GM19395 (cell line): ENCODE measurements around the gene MAN1C1.
"Not testable (repeated sequence)": the region's sequence is repeated elsewhere in the genome, so short reads cannot be mapped to it uniquely, and the experiment has no call there.

ENCODE experiments used
- ATAC-seq: cut with Tn5 transposase; IDR thresholded peaks from one replicate; pipeline ENCODE4 v1.9.1; 2021; ENCODE audit warnings: mild to moderate bottlenecking, moderate library complexity; ENCODE audit not compliant: unreplicated experiment

MAN1C1 gene

GRCh38 chr1:25583519-25584370 is 32.8 kb upstream of the MAN1C1 start:
- no peak for ATAC-seq

GRCh38 chr1:25586181-25586588 is 30.4 kb upstream of the MAN1C1 start:
- ATAC-seq = no peak

DNA sequence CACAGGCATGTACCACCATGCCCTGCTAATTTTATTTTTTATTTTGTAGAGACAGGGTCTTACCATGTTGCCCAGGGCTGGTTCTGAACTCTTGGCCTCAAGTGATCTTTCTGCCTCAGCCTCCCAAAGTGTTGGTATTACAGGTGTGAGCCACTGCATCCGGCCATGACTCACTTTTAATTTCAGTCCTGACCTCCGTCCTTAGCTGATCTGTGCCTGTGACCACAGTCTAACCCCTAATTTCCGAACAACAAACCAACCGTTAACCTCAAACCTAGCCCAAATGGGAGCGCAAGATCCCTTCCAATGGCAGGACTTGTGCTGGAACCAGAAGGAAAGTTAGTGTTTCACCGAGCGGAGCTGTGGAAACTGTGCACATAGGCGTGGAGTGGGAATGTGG is 29.3 kb upstream of the MAN1C1 start:
- no peak for ATAC-seq

- not testable (repeated sequence) for ATAC-seq
Measured at GRCh38 chr1:25588224-25588623, 28.4 kb upstream of the MAN1C1 start.

- ATAC-seq = not testable (repeated sequence)
Measured at GRCh38 chr1:25588786-25589185, 27.8 kb upstream of the MAN1C1 start.

GRCh38 chr1:25590096-25590824 is 26.3 kb upstream of the MAN1C1 start:
- ATAC-seq = no peak

DNA sequence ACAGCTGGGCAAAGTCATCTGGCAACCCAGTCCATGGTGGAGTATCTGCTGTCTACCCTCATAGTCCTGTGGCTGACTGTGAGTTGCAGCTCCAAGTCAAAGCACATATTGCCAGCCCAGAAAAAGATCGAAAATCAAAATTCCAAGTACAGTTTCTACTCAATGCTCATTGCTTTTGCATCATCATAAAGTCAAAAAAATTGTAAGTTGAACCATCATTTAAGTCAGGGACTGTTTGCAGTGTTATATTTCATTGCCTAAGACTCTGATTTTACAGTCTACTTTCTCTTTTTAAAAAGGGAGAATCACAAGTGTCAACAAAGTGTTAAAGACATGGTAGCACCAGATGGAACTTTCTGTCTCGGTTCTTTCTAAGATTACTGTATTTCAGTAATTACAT is 22.7 kb upstream of the MAN1C1 start:
- ATAC-seq = no peak

DNA sequence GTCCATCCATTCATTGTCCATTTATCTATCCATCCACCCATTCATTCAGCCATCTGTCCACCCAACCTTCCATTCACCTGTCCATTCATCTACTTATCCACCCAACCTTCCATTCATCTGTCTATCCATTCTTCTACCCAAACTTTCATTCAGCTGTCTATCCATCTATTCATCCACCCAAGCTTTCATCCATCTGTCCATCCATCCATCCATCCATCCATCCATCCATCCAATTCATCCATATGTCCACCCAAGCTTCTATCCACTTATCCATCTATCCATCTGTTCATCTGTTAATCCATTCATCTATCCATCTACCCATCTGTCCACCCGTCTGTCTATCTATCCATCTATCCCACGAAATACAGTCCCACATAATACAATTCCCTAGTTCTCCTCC is 21.6 kb upstream of the MAN1C1 start:
- ATAC-seq = no peak

DNA sequence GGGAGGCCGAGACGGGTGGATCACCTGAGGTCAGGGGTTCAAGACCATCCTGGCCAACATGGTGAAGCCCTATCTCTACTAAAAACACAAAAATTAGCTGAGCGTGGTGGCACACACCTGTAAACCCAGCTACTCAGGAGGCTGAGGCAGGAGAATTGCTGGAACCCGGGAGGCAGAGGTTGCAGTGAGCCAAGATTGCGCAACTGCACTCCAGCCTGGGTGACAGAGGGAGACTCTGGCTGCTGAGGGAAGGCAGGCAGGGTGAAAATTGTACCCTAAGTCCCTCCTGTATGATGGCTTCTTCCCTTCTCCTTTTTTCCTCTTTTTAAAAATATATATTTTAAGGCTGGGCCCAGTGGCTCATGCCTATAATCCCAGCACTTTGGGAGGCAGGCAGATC is 19.9 kb upstream of the MAN1C1 start:
- not testable (repeated sequence) for ATAC-seq

DNA sequence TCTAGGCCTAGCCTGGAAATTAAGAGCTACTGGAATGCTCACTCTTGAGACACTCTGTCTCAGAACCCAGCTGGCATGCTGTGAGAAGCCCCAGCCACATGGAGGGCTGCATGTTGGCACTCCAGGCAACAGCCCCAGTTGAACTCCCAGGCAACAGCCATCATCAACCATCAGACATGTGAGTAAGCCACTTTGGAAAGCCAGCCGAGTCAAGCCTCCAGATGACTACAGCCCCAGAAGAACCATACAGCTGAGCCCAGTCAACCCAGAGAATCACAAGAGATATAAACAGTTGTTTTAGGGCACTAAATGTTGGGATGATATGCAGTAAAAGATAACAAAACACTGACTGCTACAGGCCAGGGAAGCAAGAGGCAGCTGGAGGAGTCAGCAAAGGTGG is 17.7 kb upstream of the MAN1C1 start:
- ATAC-seq = no peak

DNA sequence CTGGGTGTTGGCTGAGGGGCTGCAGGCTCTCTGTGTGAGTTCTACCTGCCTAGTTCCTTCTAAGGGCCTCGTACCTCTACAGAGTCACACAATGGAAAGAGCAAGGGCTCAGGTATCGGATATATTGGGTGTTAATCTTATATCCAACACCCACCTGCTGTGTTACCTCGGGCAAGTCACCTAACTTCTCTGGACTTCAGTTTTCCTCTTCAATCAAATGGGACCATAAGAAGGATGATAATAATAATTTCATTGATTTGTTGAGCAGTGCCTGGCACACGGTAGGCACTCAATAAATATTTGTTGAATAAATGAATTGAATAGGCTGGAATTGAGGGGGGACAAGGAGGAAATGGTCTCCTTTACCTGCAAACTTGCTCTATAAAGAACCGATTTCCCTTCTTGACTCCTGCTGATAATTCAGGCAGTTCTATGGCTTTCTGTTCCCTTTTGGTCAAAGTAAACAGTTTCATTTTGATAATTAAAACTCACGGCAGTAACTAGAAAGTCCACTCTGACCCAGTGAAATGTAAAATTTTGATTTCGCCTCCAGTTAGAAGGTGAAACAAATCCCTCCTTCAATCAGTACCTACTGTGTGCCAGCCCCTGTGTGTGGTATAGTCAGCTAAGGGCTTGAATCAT is 16.5 kb upstream of the MAN1C1 start:
- ATAC-seq = no peak

- ATAC-seq = not testable (repeated sequence)
Measured at GRCh38 chr1:25600971-25601699, 15.5 kb upstream of the MAN1C1 start.

GRCh38 chr1:25603779-25604538 is 12.6 kb upstream of the MAN1C1 start:
- ATAC-seq = not testable (repeated sequence)

GRCh38 chr1:25607123-25607522 is 9.5 kb upstream of the MAN1C1 start:
- ATAC-seq = no peak

DNA sequence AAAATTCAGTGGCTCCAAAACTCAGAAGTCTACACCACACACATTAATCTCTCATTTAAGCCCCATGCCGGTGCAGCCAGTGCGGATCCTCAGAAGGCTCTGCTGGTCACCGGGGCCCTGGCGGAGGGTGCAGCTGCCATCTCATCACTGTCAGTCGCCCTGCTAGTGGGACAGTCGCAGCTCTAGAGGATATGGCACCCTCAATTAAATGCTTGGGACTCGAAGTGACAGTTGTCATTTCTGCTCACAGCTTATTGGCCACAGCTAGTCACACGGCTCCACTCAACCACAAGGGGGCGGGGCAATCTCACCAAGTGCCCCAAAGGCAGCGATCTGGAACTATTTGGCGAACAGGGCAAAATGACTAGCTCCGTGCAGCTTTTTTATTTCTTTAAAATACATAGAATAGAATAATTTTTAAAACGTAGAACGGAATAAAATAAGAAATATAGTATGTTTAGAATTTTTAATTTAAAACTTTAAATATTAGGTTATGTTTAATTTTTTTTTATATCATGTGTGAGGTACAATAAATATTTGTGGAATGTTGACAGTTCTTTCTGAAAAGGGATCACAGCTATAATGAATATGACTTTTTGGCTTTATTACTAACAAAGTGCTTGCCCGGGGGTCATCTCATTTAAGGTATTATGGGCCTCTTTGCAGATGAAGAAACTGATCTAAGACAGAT is 8.0 kb upstream of the MAN1C1 start:
- no peak for ATAC-seq

DNA sequence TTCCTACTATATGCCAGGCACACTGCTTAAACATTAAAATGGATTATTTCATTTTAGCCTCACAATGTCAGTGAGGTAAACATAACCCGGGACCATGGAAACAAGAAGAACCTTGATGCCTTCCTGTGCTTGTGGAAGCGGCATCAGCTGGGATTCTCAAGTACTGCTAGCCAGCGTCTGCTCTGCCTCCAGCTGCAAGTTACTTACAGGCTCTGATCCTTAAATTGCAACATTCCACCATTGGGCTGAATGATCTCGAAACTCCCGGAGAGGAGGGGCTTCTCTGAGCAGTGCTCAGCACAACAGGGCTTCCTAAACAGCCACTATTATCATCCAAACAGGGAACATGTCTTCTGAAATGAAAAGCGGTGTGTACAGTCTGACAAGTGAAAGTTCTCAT is 6.7 kb upstream of the MAN1C1 start:
- no peak for ATAC-seq

- no peak for ATAC-seq
Measured at GRCh38 chr1:25610822-25611630, 5.6 kb upstream of the MAN1C1 start.

GRCh38 chr1:25611843-25612242 is 4.7 kb upstream of the MAN1C1 start:
- no peak for ATAC-seq

DNA sequence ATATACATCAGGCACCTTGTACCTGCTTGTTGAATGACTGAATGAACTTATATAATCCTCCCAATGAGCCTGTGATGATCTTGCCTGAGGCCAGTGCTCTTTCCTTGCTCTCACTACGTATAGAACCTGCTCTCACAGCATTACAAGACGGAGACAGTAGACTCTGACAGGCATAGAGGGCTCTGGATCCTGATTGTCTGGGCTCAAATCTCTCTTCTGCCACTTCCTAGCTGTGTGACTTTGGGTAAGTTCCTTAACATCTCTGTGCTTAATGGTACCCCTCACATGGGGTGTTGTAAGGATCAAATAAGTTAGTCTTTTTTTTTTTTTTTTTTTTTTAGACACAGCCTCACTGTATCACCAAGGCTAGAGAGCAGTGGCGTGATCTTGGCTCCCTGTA is 4.2 kb upstream of the MAN1C1 start:
- no peak for ATAC-seq
